Endothelial cell (in vitro differentiated cells): Measurements from ENCODE around the gene KCNH2. TPM values are rescaled to one million over a fixed set of nuclear protein-coding genes. Genes with fewer than 3 reads are reported as not detected.

ENCODE experiments used
- DNase-seq: peaks from one replicate; pipeline ENCODE4 v3.0.0; 2021; ENCODE audit warnings: low spot score
- H3K27ac Mint-ChIP-seq: one replicate; pipeline ENCODE4 v1.8.0; 2021; ENCODE audit warnings: mixed read lengths, inconsistent platforms; ENCODE audit not compliant: unreplicated experiment
- H3K27me3 Mint-ChIP-seq: one replicate; pipeline ENCODE4 v1.8.0; 2021; ENCODE audit warnings: mild to moderate bottlenecking, moderate library complexity, mixed read lengths, inconsistent platforms; ENCODE audit not compliant: unreplicated experiment
- H3K36me3 Mint-ChIP-seq: one replicate; pipeline ENCODE4 v1.8.0; 2021; ENCODE audit warnings: mild to moderate bottlenecking, low read depth, mixed read lengths, inconsistent platforms; ENCODE audit not compliant: unreplicated experiment
- H3K4me1 Mint-ChIP-seq: one replicate; pipeline ENCODE4 v1.8.0; 2021; ENCODE audit warnings: mild to moderate bottlenecking, mixed read lengths, inconsistent platforms; ENCODE audit not compliant: unreplicated experiment
- H3K4me3 Mint-ChIP-seq: one replicate; pipeline ENCODE4 v1.8.0; 2021; ENCODE audit warnings: mild to moderate bottlenecking, mixed read lengths, inconsistent platforms; ENCODE audit not compliant: unreplicated experiment
- H3K9me3 Mint-ChIP-seq: one replicate; pipeline ENCODE4 v1.8.0; 2021; ENCODE audit warnings: mixed read lengths, inconsistent platforms; ENCODE audit not compliant: unreplicated experiment
- total RNA-seq: library from RNA; stranded (reverse); fragmentation: NEBNext Ultra II Directional; extraction: Animal tissue kit (Norgen Biotek cat#: 25700); gene quantifications from one replicate; pipeline ENCODE4 v1.2.1, GENCODE V29; 2021; ENCODE audit not compliant: unreplicated experiment
- TF ChIP-seq, protein P1 (sequence below): fragments of 200-600 bp; sonication (generic); IDR thresholded peaks from one replicate; pipeline ENCODE4 v1.5.0; 2021; ENCODE audit warnings: antibody characterized with exemption; ENCODE audit not compliant: unreplicated experiment

KCNH2 gene
- total RNA-seq, 1 donor from 2014 or later: 3.4 TPM

GRCh38 chr7:150980663-150981062 lies 2.5 kb upstream of the KCNH2 start:
- Mint-ChIP-seq H3K4me1 (peaks cover 10% of the 10 kb centered on the region), H3K36me3 (no peaks in the 10 kb centered on the region), H3K9me3 (no peaks in the 10 kb centered on the region), H3K27me3 (peaks cover 20% of the 10 kb centered on the region), H3K4me3 (no peak overlapping the region), H3K27ac (no peak overlapping the region)
- DNase-seq: no peak
- TF ChIP-seq, protein P1, sequence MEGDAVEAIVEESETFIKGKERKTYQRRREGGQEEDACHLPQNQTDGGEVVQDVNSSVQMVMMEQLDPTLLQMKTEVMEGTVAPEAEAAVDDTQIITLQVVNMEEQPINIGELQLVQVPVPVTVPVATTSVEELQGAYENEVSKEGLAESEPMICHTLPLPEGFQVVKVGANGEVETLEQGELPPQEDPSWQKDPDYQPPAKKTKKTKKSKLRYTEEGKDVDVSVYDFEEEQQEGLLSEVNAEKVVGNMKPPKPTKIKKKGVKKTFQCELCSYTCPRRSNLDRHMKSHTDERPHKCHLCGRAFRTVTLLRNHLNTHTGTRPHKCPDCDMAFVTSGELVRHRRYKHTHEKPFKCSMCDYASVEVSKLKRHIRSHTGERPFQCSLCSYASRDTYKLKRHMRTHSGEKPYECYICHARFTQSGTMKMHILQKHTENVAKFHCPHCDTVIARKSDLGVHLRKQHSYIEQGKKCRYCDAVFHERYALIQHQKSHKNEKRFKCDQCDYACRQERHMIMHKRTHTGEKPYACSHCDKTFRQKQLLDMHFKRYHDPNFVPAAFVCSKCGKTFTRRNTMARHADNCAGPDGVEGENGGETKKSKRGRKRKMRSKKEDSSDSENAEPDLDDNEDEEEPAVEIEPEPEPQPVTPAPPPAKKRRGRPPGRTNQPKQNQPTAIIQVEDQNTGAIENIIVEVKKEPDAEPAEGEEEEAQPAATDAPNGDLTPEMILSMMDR: no peak

- DNase-seq: no peak
- Mint-ChIP-seq H3K36me3 (no peaks in the 10 kb centered on the region), H3K4me3 (no peak overlapping the region), H3K27ac (no peak overlapping the region), H3K27me3 (peaks cover 25% of the 10 kb centered on the region), H3K9me3 (no peaks in the 10 kb centered on the region), H3K4me1 (peaks cover 10% of the 10 kb centered on the region)
- TF ChIP-seq, protein P1: no peak
Observed at GRCh38 chr7:150979713-150980390, 1.7 kb upstream of the KCNH2 start.

- TF ChIP-seq, protein P1: no peak
- Mint-ChIP-seq H3K4me1 (peaks cover 13% of the 10 kb centered on the region), H3K27ac (no peak overlapping the region), H3K4me3 (peak overlapping the region; percentile 88), H3K27me3 (peaks cover 35% of the 10 kb centered on the region), H3K36me3 (peaks cover 8% of the 10 kb centered on the region), H3K9me3 (no peaks in the 10 kb centered on the region)
- DNase-seq: no peak
Observed at GRCh38 chr7:150977382-150978125, 567 bp downstream of the KCNH2 start.

DNA sequence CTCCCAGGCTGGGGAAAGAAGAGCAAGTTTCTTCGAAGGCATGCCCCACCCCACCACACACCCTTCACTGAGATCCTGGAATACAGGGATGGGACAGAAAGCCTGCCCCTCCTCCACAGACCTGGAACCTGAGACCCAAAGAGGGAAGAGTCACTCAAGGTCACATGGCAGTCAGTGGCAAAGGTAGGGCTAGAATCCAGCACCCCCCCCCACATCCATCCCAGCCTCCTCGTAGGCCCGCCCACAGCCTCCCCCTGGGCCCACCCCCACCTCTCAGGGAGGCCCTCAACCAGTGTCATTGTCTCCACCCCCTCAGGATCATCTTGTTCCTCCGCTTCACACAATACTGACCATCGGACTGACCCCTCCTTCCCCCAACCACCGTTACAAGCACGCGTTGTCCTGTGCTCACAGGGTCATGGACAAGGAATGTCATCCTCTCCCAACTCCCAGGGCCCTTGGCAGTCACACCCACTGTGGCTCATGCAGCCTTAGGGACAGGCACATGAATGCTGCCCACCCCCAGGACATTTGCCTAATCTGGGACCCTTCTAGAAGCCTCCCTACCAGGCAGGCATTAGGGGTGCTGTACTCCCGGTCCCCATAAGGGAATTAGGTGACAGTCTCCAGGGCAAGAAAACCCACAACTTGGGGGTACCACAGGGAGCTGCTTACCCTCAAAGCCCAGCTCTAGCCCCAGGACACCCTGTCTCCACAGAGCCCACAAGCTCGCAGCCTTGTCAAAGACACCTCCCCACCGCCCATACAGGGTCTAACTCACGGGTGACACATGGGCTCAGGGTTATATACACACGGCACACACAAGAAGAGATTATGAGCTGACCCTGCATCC lies 1.4 kb downstream of the KCNH2 start:
- DNase-seq: no peak
- Mint-ChIP-seq H3K4me1 (peaks cover 13% of the 10 kb centered on the region), H3K27me3 (peaks cover 37% of the 10 kb centered on the region), H3K9me3 (no peaks in the 10 kb centered on the region), H3K27ac (no peak overlapping the region), H3K4me3 (peak overlapping the region; percentile 88), H3K36me3 (peaks cover 8% of the 10 kb centered on the region)
- TF ChIP-seq, protein P1: no peak
